Small intestine (tissue), 7 donors: ENCODE results near the gene EMCN. TPM values are rescaled to one million over a fixed set of nuclear protein-coding genes. Genes with fewer than 3 reads are reported as not detected.
"Not testable (repeated sequence)": the region's sequence is repeated elsewhere in the genome, so short reads cannot be mapped to it uniquely, and the experiment has no call there.

Experiments
- DNase-seq, 2 donors: peaks; one replicate each; pipeline versions ENCODE4 v3.0.0 to v3.0.0-alpha.2; 2013
- FAIRE-seq: peaks from 2 replicates; lab custom pipeline; 2012; peaks lifted over from hg19 to GRCh38; lab: Jason Lieb, UNC
- H3K27ac ChIP-seq, 3 donors: one replicate each; pipeline ENCODE4 v1.5.1; 2013; ENCODE audit warnings: low read length in 2 of 3, mild to moderate bottlenecking in 2 of 3, control low read depth in 1 of 3, inconsistent platforms in 1 of 3, low read depth in 1 of 3, moderate library complexity in 1 of 3
- H3K27me3 ChIP-seq, 3 donors: one replicate each; pipeline ENCODE4 v1.6.1; 2013; ENCODE audit warnings: low read length in 3 of 3, inconsistent platforms in 1 of 3; ENCODE audit not compliant: control insufficient read depth in 3 of 3, insufficient read depth in 3 of 3
- H3K36me3 ChIP-seq, 3 donors: one replicate each; pipeline ENCODE4 v1.6.1; 2013; ENCODE audit warnings: low read length in 3 of 3, inconsistent platforms in 1 of 3, low read depth in 1 of 3, mild to moderate bottlenecking in 1 of 3, moderate library complexity in 1 of 3; ENCODE audit not compliant: control insufficient read depth in 3 of 3, insufficient read depth in 2 of 3
- H3K4me1 ChIP-seq, 3 donors: one replicate each; pipeline ENCODE4 v1.6.1; 2013; ENCODE audit warnings: low read length in 2 of 3, inconsistent platforms in 1 of 3, low read depth in 1 of 3, mild to moderate bottlenecking in 1 of 3, moderate library complexity in 1 of 3; ENCODE audit not compliant: control insufficient read depth in 3 of 3, insufficient read depth in 2 of 3
- H3K4me3 ChIP-seq, 3 donors: one replicate each; pipeline ENCODE4 v1.5.1; 2013; ENCODE audit warnings: low read length in 3 of 3, control low read depth in 1 of 3, inconsistent platforms in 1 of 3, low read depth in 1 of 3, mild to moderate bottlenecking in 1 of 3, moderate library complexity in 1 of 3
- H3K9me3 ChIP-seq, 2 donors: one replicate each; pipeline ENCODE4 v1.6.1; 2013; ENCODE audit warnings: low read depth in 1 of 2, low read length in 1 of 2; ENCODE audit not compliant: control insufficient read depth in 2 of 2, insufficient read depth in 1 of 2
- WGBS, 3 donors: extraction: QIAGEN DNeasy Blood & Tissue Kit; methylation state at CpG; one replicate each; pipeline ENCODE4 v1.1.7; 2013; 5-methylcytosine and 5-hydroxymethylcytosine counted together
- polyA plus RNA-seq, 4 donors: library from polyadenylated mRNA; stranded (reverse) in 3 of 4; unstranded in 1 of 4; fragments of 200-250 nt in 3 of 4; fragments of 120-200 nt in 1 of 4; gene quantifications; one replicate each; pipeline versions ENCODE4 v1.2.1 to v1.2.3, GENCODE V29; 2013
- donor health status: healthy with polysubstance abuse.
- donor health status: control.
- donor health status: control.
- donor health status: Bipolar disorder and iron deficiency.
- donor health status: healthy.

EMCN gene
- polyA plus RNA-seq, 4 donors = 0.22 to 7.0 (median 3.2) TPM

GRCh38 chr4:100362366-100362765, 155.5 kb downstream of the EMCN start:
- H3K27ac ChIP-seq = no peak overlapping the region
- no peaks in the 10 kb centered on the region for H3K36me3 ChIP-seq
- H3K4me1 ChIP-seq = no peaks in the 10 kb centered on the region
- H3K4me3 ChIP-seq = no peak overlapping the region
- DNase-seq (no peak), FAIRE-seq (no peak)
- 50 to 63% (median 53%) methylated on average over 1 of the region's 1 CpG for WGBS, 3 donors
- H3K9me3 ChIP-seq = no peaks in the 10 kb centered on the region
- H3K27me3 ChIP-seq = no peaks in the 10 kb centered on the region

GRCh38 chr4:100361336-100361735, 156.5 kb downstream of the EMCN start:
- Histone ChIP-seq H3K27me3 (no peaks in the 10 kb centered on the region), H3K4me3 (no peak overlapping the region), H3K9me3 (no peaks in the 10 kb centered on the region), H3K27ac (no peak overlapping the region), H3K4me1 (no peaks in the 10 kb centered on the region), H3K36me3 (no peaks in the 10 kb centered on the region)
- FAIRE-seq (no peak), DNase-seq (no peak)
- WGBS, 3 donors = 70 to 89% (median 71%) methylated on average over 1 of the region's 1 CpG

GRCh38 chr4:100360211-100360610, 157.6 kb downstream of the EMCN start:
- WGBS, 3 donors = 60 to 87% (median 78%) methylated on average over 1 of the region's 1 CpG

GRCh38 chr4:100359441-100359840, 158.4 kb downstream of the EMCN start:
- WGBS, 3 donors = 34 to 60% (median 54%) methylated on average over 2 of the region's 2 CpGs
- Histone ChIP-seq H3K4me3 (no peak overlapping the region), H3K36me3 (no peaks in the 10 kb centered on the region), H3K27ac (no peak overlapping the region), H3K27me3 (no peaks in the 10 kb centered on the region), H3K9me3 (no peaks in the 10 kb centered on the region), H3K4me1 (no peaks in the 10 kb centered on the region)
- no peak for FAIRE-seq
- no peak for DNase-seq

More at GRCh38 chr4:100360211-100360610, 157.6 kb downstream of the EMCN start:
- DNase-seq = no peak
- Histone ChIP-seq H3K4me1 (no peaks in the 10 kb centered on the region), H3K27ac (no peak overlapping the region), H3K4me3 (no peak overlapping the region), H3K36me3 (no peaks in the 10 kb centered on the region), H3K9me3 (no peaks in the 10 kb centered on the region), H3K27me3 (no peaks in the 10 kb centered on the region)
- no peak for FAIRE-seq

- no peak for DNase-seq
- WGBS, 3 donors = 67 to 92% (median 78%) methylated on average over 1 of the region's 1 CpG
- H3K4me3 ChIP-seq = no peak overlapping the region
- H3K36me3 ChIP-seq = no peaks in the 10 kb centered on the region
- no peaks in the 10 kb centered on the region for H3K4me1 ChIP-seq
- no peaks in the 10 kb centered on the region for H3K27me3 ChIP-seq
- no peak for FAIRE-seq
- H3K27ac ChIP-seq = no peak overlapping the region
- H3K9me3 ChIP-seq = no peaks in the 10 kb centered on the region
Measured at GRCh38 chr4:100357542-100357941, 160.3 kb downstream of the EMCN start.

GRCh38 chr4:100356172-100356571, 161.7 kb downstream of the EMCN start:
- no peak for FAIRE-seq
- no peak overlapping the region for H3K4me3 ChIP-seq
- H3K9me3 ChIP-seq = no peaks in the 10 kb centered on the region
- H3K4me1 ChIP-seq = no peaks in the 10 kb centered on the region
- no peak for DNase-seq
- H3K36me3 ChIP-seq = no peaks in the 10 kb centered on the region
- no peak overlapping the region for H3K27ac ChIP-seq
- WGBS, 3 donors = 46 to 70% (median 50%) methylated on average over 1 of the region's 1 CpG
- no peaks in the 10 kb centered on the region for H3K27me3 ChIP-seq

GRCh38 chr4:100352352-100352751, 165.5 kb downstream of the EMCN start:
- H3K9me3 ChIP-seq, H3K27ac ChIP-seq, H3K36me3 ChIP-seq, H3K4me1 ChIP-seq, DNase-seq, FAIRE-seq, H3K27me3 ChIP-seq, H3K4me3 ChIP-seq: not testable (repeated sequence)
- 89 to 95% (median 90%) methylated on average over 3 of the region's 3 CpGs for WGBS, 3 donors

- Histone ChIP-seq H3K27me3 (no peaks in the 10 kb centered on the region), H3K27ac (no peak overlapping the region), H3K9me3 (no peaks in the 10 kb centered on the region), H3K36me3 (no peaks in the 10 kb centered on the region), H3K4me1 (no peaks in the 10 kb centered on the region), H3K4me3 (no peak overlapping the region)
- no peak for DNase-seq
- WGBS, 3 donors = 66 to 92% (median 89%) methylated on average over 3 of the region's 3 CpGs
- FAIRE-seq = no peak
Measured at GRCh38 chr4:100348473-100348872, 169.3 kb downstream of the EMCN start.

GRCh38 chr4:100347241-100347640, 170.6 kb downstream of the EMCN start:
- H3K36me3 ChIP-seq = no peaks in the 10 kb centered on the region
- H3K27ac ChIP-seq = no peak overlapping the region
- WGBS, 3 donors = 78 to 92% (median 79%) methylated on average over 1 of the region's 1 CpG
- H3K9me3 ChIP-seq = no peaks in the 10 kb centered on the region
- H3K27me3 ChIP-seq = no peaks in the 10 kb centered on the region
- H3K4me3 ChIP-seq = no peak overlapping the region
- no peaks in the 10 kb centered on the region for H3K4me1 ChIP-seq
- no peak for FAIRE-seq
- no peak for DNase-seq
